K562 (cell line): ENCODE data around the gene TCF4. TPM values are rescaled to one million over a fixed set of nuclear protein-coding genes. Genes with fewer than 3 reads are reported as not detected.

ENCODE experiments used
- ATAC-seq: fragments of 200-7000 bp; cut with Tn5 transposase; 3 replicates; pipeline ENCODE4 v1.9.1; 2020; ENCODE audit warnings: moderate library complexity
- BruUV-seq: library from RNA; stranded (reverse); fragments of 400-500 nt; replicated peaks from 2 replicates; lab custom pipeline; 2021; lab: Mats Ljungman, UMichigan
- CTCF ChIA-PET: fragments of 300-600 bp; formaldehyde crosslinking; extraction: SDS; loops from one replicate; lab custom pipeline; 2021; ENCODE audit warnings: low intra/inter-chr PET ratio; lab: Yijun Ruan, JAX
- POLR2A ChIA-PET: fragments of 300-600, 350-650 bp; sonication (Branson Sonifier 250); formaldehyde crosslinking; extraction: SDS; loops from one replicate; lab custom pipeline; 2021; ENCODE audit warnings: antibody characterized with exemption, inconsistent platforms; lab: Yijun Ruan, JAX
- DNase-seq, 4 experiments: peaks; one replicate each; pipeline versions ENCODE4 v3.0.0 to v3.0.0-alpha.2; 2011 to 2018; ENCODE audit warnings: low spot score in 3 of 4, mixed read lengths in 3 of 4; ENCODE audit errors: extremely low read depth in 1 of 4
- FAIRE-seq: peaks from 2 replicates; lab custom pipeline; 2011; peaks lifted over from hg19 to GRCh38; lab: Jason Lieb, UNC
- H2AFZ ChIP-seq: 2 replicates; pipeline ENCODE4 v1.6.0; 2011; ENCODE audit warnings: low read depth, low read length, control low read depth, inconsistent platforms
- H3K27ac ChIP-seq: fragments of 200-600 bp; 3 replicates; pipeline ENCODE4 v1.8.0; 2011; ENCODE audit warnings: low read depth, mild to moderate bottlenecking, control low read depth, inconsistent platforms, low read length, moderate library complexity, mixed read lengths; ENCODE audit errors: extremely low read depth
- H3K27me3 ChIP-seq, 2 experiments: fragments of 300-600 bp in 1 of 2; 2 replicates in 1 of 2; 3 replicates in 1 of 2; pipeline versions ENCODE4 v1.6.0 to v1.8.0; 2011; ENCODE audit warnings: inconsistent platforms in 2 of 2, low read length in 2 of 2, mild to moderate bottlenecking in 1 of 2, mixed read lengths in 1 of 2, moderate library complexity in 1 of 2; ENCODE audit not compliant: control insufficient read depth in 2 of 2, insufficient read depth in 2 of 2
- H3K36me3 ChIP-seq: fragments of 300-600 bp; 3 replicates; pipeline ENCODE4 v1.8.0; 2011; ENCODE audit warnings: mild to moderate bottlenecking, low read length, inconsistent platforms; ENCODE audit not compliant: control insufficient read depth, insufficient read depth
- H3K4me1 ChIP-seq, 2 experiments: fragments of 200-600 bp in 1 of 2; replicated peaks in 1 of 2; 2 replicates in 1 of 2; 3 replicates in 1 of 2; pipeline versions ENCODE4 v1.5.1 to v1.8.0; 2011; ENCODE audit warnings: inconsistent platforms in 2 of 2, low read length in 2 of 2, mild to moderate bottlenecking in 1 of 2, mixed read lengths in 1 of 2, moderate library complexity in 1 of 2; ENCODE audit not compliant: control insufficient read depth in 2 of 2, insufficient read depth in 2 of 2
- H3K4me2 ChIP-seq: 2 replicates; pipeline ENCODE4 v1.6.1; 2011; ENCODE audit warnings: low read length, control low read depth, inconsistent platforms, mixed read lengths; ENCODE audit not compliant: insufficient read depth
- H3K4me3 ChIP-seq: fragments of 200-600 bp; sonication (generic), shearing (Covaris generic); 2 replicates; pipeline ENCODE4 v1.5.1; 2016; ENCODE audit warnings: control low read depth, inconsistent platforms
- H3K79me2 ChIP-seq: fragments of 200-600 bp; 3 replicates; pipeline ENCODE4 v1.8.0; 2011; ENCODE audit warnings: low read length, inconsistent platforms; ENCODE audit not compliant: control insufficient read depth, insufficient read depth
- H3K9ac ChIP-seq, 2 experiments: 2 replicates each; pipeline versions ENCODE4 v1.6.0 to v1.6.1; 2011; ENCODE audit warnings: low read depth in 2 of 2, low read length in 2 of 2, control low read depth in 1 of 2, inconsistent platforms in 1 of 2, mild to moderate bottlenecking in 1 of 2, mixed read lengths in 1 of 2; ENCODE audit not compliant: insufficient read depth in 1 of 2
- H3K9me1 ChIP-seq: one replicate; pipeline ENCODE4 v1.6.0; 2011; ENCODE audit warnings: inconsistent platforms, mild to moderate bottlenecking, low read length, moderate library complexity; ENCODE audit not compliant: control insufficient read depth, insufficient read depth
- H3K9me3 ChIP-seq: replicated peaks from 2 replicates; pipeline ENCODE4 v1.5.1; 2011; ENCODE audit warnings: low read depth, low read length, inconsistent platforms; ENCODE audit not compliant: control insufficient read depth, insufficient read depth
- H4K20me1 ChIP-seq: replicated peaks from 2 replicates; pipeline ENCODE4 v1.6.1; 2011; ENCODE audit warnings: low read length, inconsistent platforms, mixed read lengths; ENCODE audit not compliant: control insufficient read depth, insufficient read depth
- BCLAF1 ChIP-seq, 2 experiments: fragments of 450-650 bp in 1 of 2; IDR thresholded peaks; 2 replicates each; pipeline ENCODE4 v1.6.1; 2011 to 2017; ENCODE audit warnings: low read depth in 2 of 2, antibody characterized with exemption in 1 of 2, borderline replicate concordance in 1 of 2, low read length in 1 of 2, mild to moderate bottlenecking in 1 of 2, mixed read lengths in 1 of 2; ENCODE audit not compliant: control insufficient read depth in 1 of 2
- FOXM1 ChIP-seq, 2 experiments: fragments of 450-650 bp in 1 of 2; sonication (generic) in 1 of 2; formaldehyde crosslinking in 1 of 2; IDR thresholded peaks; 2 replicates each; pipeline versions ENCODE4 v1.6.1 to v1.9.0; 2017 to 2022; ENCODE audit warnings: low read depth in 2 of 2, mild to moderate bottlenecking in 2 of 2, missing genetic modification reagents in 1 of 2, moderate library complexity in 1 of 2
- HMGXB4 ChIP-seq: sonication (generic); formaldehyde crosslinking; IDR thresholded peaks from 2 replicates; pipeline ENCODE4 v1.8.1; 2023; ENCODE audit warnings: mild to moderate bottlenecking, missing genetic modification reagents
- NCOA6 ChIP-seq: fragments of 450-650 bp; IDR thresholded peaks from 2 replicates; pipeline ENCODE4 v1.6.1; 2017; ENCODE audit warnings: mild to moderate bottlenecking
- POLR2B ChIP-seq: fragments of 450-650 bp; IDR thresholded peaks from 2 replicates; pipeline ENCODE4 v1.6.1; 2018; ENCODE audit warnings: low read depth; ENCODE audit not compliant: partially characterized antibody
- PTBP1 ChIP-seq: fragments of 200-400 bp; formaldehyde crosslinking; IDR thresholded peaks from 2 replicates; pipeline ENCODE4 v1.6.1; 2017; ENCODE audit warnings: low read depth, low read length
- RNF219 ChIP-seq: fragments of 250-450 bp; sonication (Bioruptor Pico); IDR thresholded peaks from 2 replicates; pipeline ENCODE4 v1.5.0; 2022; ENCODE audit warnings: mild to moderate bottlenecking
- SRSF7 ChIP-seq: fragments of 200-400 bp; formaldehyde crosslinking; optimal IDR thresholded peaks from 2 replicates; pipeline ENCODE3; 2017; ENCODE audit warnings: mild to moderate bottlenecking, low read depth, low read length
- ZNF311 ChIP-seq: fragments of 250-450 bp; sonication (Bioruptor Pico); IDR thresholded peaks from 2 replicates; pipeline ENCODE4 v1.4.0; 2020; ENCODE audit warnings: mild to moderate bottlenecking, moderate library complexity
- WGBS: fragments of 100-300 bp; shearing (Covaris generic); methylation state at CpG from one replicate; pipeline ENCODE4 v1.1.6; 2016; ENCODE audit warnings: low coverage, mixed read lengths; ENCODE audit not compliant: insufficient coverage; ENCODE audit errors: missing lambda C conversion rate; 5-methylcytosine and 5-hydroxymethylcytosine counted together
- in situ Hi-C: fragments of 300-500 bp; cut with MboI; formaldehyde crosslinking; loops from 4 replicates; pipeline ENCODE4 v1.15.0; 2018; ENCODE audit warnings: inconsistent platforms, mixed read lengths
- intact Hi-C: fragments of 100-400 bp; cut with micrococcal nuclease; formaldehyde crosslinking; loops from 2 replicates; pipeline ENCODE4 v1.14.2; 2022
- polyA plus RNA-seq, 8 experiments: library from polyadenylated mRNA; depleted of rRNA in 4 of 8; stranded (reverse) in 5 of 8; unstranded in 3 of 8; fragments of >200 nt; fragmentation: Nextera tagmentation in 2 of 8; fragmentation: Illumina TruSeq in 1 of 8; extraction: Ambion mirVana in 2 of 8; extraction: Trizol in 1 of 8; gene quantifications; 2 replicates each; pipeline versions ENCODE4 v1.2.1 to v1.2.3, GENCODE V29; 2011 to 2014; ENCODE audit warnings: inconsistent platforms in 1 of 8, missing spikeins in 1 of 8
- total RNA-seq, 7 experiments: library from RNA; depleted of rRNA in 6 of 7; stranded (reverse); fragments of >200 nt in 6 of 7; fragmentation: Illumina TruSeq in 2 of 7; extraction: Trizol in 2 of 7; gene quantifications; 2 replicates each; pipeline versions ENCODE4 v1.2.1 to v1.2.3, GENCODE V29; 2011 to 2021; ENCODE audit warnings: low replicate concordance in 1 of 7

TCF4 gene
- total and polyA plus RNA-seq, 9 of the 15 experiments (the other 6 are each of a cell fraction or from before 2014, with no cell fraction given): 4.8 to 24.7 (median 15.2) TPM

- DNase-seq: no peak
- in situ Hi-C loops: no loop called here
- ChIA-PET CTCF (no interaction called here), POLR2A (no interaction called here)
- no peak for ATAC-seq
- Histone ChIP-seq H3K4me2 (no peak overlapping the region), H3K9me3 (no peaks in the 10 kb centered on the region), H4K20me1 (no peaks in the 10 kb centered on the region), H3K27ac (no peak overlapping the region), H3K9me1 (no peaks in the 10 kb centered on the region), H3K4me3 (no peak overlapping the region), H3K9ac (no peak overlapping the region), H3K79me2 (no peaks in the 10 kb centered on the region; the same call in 2 of the 3 replicates), H3K27me3 (no peaks in the 10 kb centered on the region), H3K36me3 (no peaks in the 10 kb centered on the region), H3K4me1 (peaks cover 0 to 5% of the 10 kb centered on the region in 2 experiments; a peak in 3 of 5 replicates), H2AFZ (no peak overlapping the region)
- FAIRE-seq: no peak
- BruUV-seq: no TSS peak
- TF ChIP-seq HMGXB4 (CRISPR knock-in tag) (no peak), FOXM1 (IDR thresholded peaks at IDR 0.05; ENCODE audit: low read depth) (no peak), FOXM1 (CRISPR knock-in tag; IDR thresholded peaks at IDR 0.05; ENCODE audit: low read depth) (no peak), POLR2B (no peak), ZNF311 (CRISPR knock-in tag) (no peak), BCLAF1 (IDR thresholded peaks at IDR 0.05; ENCODE audit: borderline replicate concordance in 1 of 2, control insufficient read depth in 1 of 2, low read depth in 2 of 2, low read length in 1 of 2) (no peak), NCOA6 (no peak), RNF219 (CRISPR knock-in tag) (no peak), PTBP1 (no peak), SRSF7 (no peak)
- WGBS: 74% methylated on average over 8 of the region's 8 CpGs
- intact Hi-C loops: no loop called here
These were observed 138.4 kb downstream of the TCF4 start for GRCh38 chr18:55449412-55450140.
